Chondrocyte (in vitro differentiated cells): ENCODE results near the gene ERGIC3. TPM values are rescaled to one million over a fixed set of nuclear protein-coding genes. Genes with fewer than 3 reads are reported as not detected.
A peak's percentile ranks its signal among the peaks of the same experiment; 100 is the strongest.

Experiments
- DNase-seq: peaks from one replicate; pipeline ENCODE4 v3.0.0; 2021; ENCODE audit warnings: mixed read lengths, low spot score
- H3K27ac Mint-ChIP-seq: one replicate; pipeline ENCODE4 v1.8.0; 2021; ENCODE audit warnings: mild to moderate bottlenecking, moderate library complexity, mixed read lengths; ENCODE audit not compliant: unreplicated experiment
- H3K27me3 Mint-ChIP-seq: 2 replicates; pipeline ENCODE4 v1.8.0; 2021; ENCODE audit warnings: low read depth, mixed read lengths
- H3K36me3 Mint-ChIP-seq: 2 replicates; pipeline ENCODE4 v1.8.0; 2021; ENCODE audit warnings: low read depth, mixed read lengths
- H3K4me1 Mint-ChIP-seq: 2 replicates; pipeline ENCODE4 v1.8.0; 2021; ENCODE audit warnings: low read depth, mild to moderate bottlenecking, mixed read lengths
- H3K4me3 Mint-ChIP-seq: one replicate; pipeline ENCODE4 v1.8.0; 2021; ENCODE audit warnings: mild to moderate bottlenecking, moderate library complexity, mixed read lengths; ENCODE audit not compliant: unreplicated experiment
- H3K9me3 Mint-ChIP-seq: 2 replicates; pipeline ENCODE4 v1.8.0; 2021; ENCODE audit warnings: low read depth, mixed read lengths
- total RNA-seq: library from RNA; stranded (reverse); gene quantifications from 3 replicates; pipeline ENCODE4 v1.2.1, GENCODE V29; 2021
- TF ChIP-seq, protein P1 (sequence below): fragments of 200-600 bp; sonication (generic); IDR thresholded peaks from 2 replicates; pipeline ENCODE4 v1.5.0; 2021; ENCODE audit warnings: antibody characterized with exemption, mild to moderate bottlenecking, moderate library complexity

The ERGIC3 gene
- total RNA-seq, 1 donor from 2014 or later = 208 TPM

DNA sequence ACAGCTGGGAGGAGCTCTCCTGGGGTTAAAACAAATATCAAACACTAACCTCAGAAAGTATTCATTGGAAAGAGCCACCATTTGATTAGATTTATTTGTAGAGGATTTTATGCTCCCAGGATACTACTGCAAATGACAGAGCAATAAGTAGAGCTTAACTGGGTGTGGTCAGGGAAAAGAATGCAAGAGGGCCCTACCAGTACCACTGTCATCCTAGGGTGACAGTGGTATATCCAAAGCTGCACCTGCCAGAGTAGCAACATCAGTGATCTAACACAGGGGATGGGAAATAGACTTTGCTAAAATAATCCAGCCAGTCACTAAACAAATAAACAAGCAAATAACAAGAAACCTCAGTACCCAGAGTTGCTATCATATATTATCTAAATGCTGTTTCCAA is 29.7 kb downstream of the ERGIC3 start:
- Mint-ChIP-seq H3K4me3 (no peak overlapping the region), H3K27ac (no peak overlapping the region), H3K36me3 (peaks cover 15% of the 10 kb centered on the region), H3K9me3 (peaks cover 7% of the 10 kb centered on the region), H3K27me3 (peaks cover 5% of the 10 kb centered on the region), H3K4me1 (no peaks in the 10 kb centered on the region)
- TF ChIP-seq, protein P1, sequence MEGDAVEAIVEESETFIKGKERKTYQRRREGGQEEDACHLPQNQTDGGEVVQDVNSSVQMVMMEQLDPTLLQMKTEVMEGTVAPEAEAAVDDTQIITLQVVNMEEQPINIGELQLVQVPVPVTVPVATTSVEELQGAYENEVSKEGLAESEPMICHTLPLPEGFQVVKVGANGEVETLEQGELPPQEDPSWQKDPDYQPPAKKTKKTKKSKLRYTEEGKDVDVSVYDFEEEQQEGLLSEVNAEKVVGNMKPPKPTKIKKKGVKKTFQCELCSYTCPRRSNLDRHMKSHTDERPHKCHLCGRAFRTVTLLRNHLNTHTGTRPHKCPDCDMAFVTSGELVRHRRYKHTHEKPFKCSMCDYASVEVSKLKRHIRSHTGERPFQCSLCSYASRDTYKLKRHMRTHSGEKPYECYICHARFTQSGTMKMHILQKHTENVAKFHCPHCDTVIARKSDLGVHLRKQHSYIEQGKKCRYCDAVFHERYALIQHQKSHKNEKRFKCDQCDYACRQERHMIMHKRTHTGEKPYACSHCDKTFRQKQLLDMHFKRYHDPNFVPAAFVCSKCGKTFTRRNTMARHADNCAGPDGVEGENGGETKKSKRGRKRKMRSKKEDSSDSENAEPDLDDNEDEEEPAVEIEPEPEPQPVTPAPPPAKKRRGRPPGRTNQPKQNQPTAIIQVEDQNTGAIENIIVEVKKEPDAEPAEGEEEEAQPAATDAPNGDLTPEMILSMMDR = no peak
- no peak for DNase-seq

DNA sequence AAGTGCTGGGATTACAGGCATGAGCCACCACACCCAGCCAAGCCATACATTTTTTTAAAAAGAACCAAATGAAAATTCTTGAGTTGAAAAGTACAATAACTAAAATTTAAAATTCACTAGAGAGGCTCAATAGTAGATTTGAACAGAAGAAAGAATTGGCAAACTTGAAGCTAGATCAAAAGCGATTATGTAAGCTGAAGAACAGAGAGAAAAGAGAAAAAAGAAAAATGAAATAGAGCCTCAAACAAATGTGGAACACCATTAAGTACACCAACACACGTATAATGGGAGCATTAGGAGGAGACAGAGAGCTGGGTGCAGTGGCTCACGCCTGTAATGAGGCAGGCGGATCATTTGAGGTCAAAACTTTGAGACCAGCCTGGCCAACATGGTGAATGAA is 31.0 kb downstream of the ERGIC3 start:
- no peak overlapping the region for H3K27ac Mint-ChIP-seq
- H3K4me3 Mint-ChIP-seq = no peak overlapping the region
- peaks cover 15% of the 10 kb centered on the region for H3K36me3 Mint-ChIP-seq
- TF ChIP-seq, protein P1 = no peak
- H3K27me3 Mint-ChIP-seq = peaks cover 1% of the 10 kb centered on the region
- no peaks in the 10 kb centered on the region for H3K4me1 Mint-ChIP-seq
- peaks cover 7% of the 10 kb centered on the region for H3K9me3 Mint-ChIP-seq
- DNase-seq = peak; percentile 6

DNA sequence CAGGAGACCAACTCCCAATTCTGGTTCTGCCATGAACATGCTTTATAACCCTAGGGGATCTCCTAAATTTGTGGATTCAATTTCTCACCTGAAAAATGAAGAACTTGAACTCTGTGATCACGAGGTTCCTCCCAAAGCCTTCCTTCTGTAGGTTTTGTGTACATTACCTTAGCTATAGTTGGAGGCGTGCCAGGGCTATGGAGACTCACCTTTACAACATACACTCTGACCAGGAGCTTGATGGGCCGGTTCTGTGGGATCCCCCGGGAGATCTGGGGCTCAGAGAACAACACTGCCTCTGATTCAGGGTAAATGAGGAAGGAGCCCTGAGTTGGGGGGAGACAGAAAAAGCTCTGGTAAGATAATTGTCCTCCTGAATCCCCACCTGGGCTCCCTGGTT is 34.1 kb downstream of the ERGIC3 start:
- TF ChIP-seq, protein P1 = no peak
- peaks cover 15% of the 10 kb centered on the region for H3K36me3 Mint-ChIP-seq
- H3K27me3 Mint-ChIP-seq = no peaks in the 10 kb centered on the region
- H3K4me3 Mint-ChIP-seq = no peak overlapping the region
- peak; percentile 19 for DNase-seq
- no peaks in the 10 kb centered on the region for H3K4me1 Mint-ChIP-seq
- H3K9me3 Mint-ChIP-seq = peaks cover 7% of the 10 kb centered on the region
- H3K27ac Mint-ChIP-seq = no peak overlapping the region

DNA sequence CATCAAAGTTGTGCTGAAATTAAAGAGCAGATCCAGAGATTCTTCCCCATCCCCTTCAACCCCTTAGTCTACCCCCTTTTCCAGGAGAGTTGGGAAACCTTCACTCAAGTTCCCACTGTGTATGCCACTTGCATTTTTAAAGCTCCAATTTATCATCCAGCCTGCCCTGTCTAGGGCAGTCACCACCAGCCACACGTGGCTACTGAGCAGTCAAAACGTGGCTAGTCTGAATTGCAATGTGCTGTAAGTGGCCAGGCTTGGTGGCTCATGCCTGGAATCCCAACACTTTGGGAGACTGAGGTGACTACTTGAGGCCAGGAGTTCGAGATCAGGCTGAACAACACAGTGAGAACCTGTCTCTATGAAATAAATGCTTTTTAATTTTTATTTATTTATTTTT is 34.9 kb downstream of the ERGIC3 start:
- TF ChIP-seq, protein P1 = no peak
- Mint-ChIP-seq H3K9me3 (peaks cover 12% of the 10 kb centered on the region), H3K36me3 (peaks cover 15% of the 10 kb centered on the region), H3K4me3 (no peak overlapping the region), H3K4me1 (no peaks in the 10 kb centered on the region), H3K27ac (no peak overlapping the region), H3K27me3 (no peaks in the 10 kb centered on the region)
- DNase-seq = peak; percentile 2

DNA sequence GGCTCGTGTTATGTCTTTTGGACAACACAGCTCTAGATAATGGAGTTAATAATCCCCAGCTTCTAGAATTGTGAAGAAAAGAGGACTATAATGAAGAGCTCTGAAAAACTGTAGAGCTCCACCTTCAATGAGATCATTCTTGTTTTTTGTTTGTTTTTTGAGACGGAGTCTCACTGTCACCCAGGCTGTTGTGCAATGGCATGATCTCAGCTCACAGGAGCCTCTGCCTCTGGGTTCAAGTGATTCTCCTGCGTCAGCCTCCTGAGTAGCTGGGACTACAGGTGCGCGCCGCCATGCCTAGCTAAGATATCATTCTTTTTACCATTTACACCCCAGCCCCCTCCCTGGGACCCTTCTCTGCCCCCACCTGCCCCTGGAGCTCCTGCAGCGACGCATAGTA is 36.6 kb downstream of the ERGIC3 start:
- no peak for DNase-seq
- H3K4me3 Mint-ChIP-seq = no peak overlapping the region
- H3K27me3 Mint-ChIP-seq = no peaks in the 10 kb centered on the region
- no peaks in the 10 kb centered on the region for H3K4me1 Mint-ChIP-seq
- H3K27ac Mint-ChIP-seq = no peak overlapping the region
- H3K36me3 Mint-ChIP-seq = peaks cover 10% of the 10 kb centered on the region
- peaks cover 8% of the 10 kb centered on the region for H3K9me3 Mint-ChIP-seq
- TF ChIP-seq, protein P1 = no peak
